Endothelial cell of umbilical vein (primary cell): ENCODE results near the gene RNASEH2C. TPM values are rescaled to one million over a fixed set of nuclear protein-coding genes. Genes with fewer than 3 reads are reported as not detected.

ENCODE experiments used
- BruUV-seq: library from RNA; stranded (reverse); fragments of 400-500 nt; replicated peaks from 2 replicates; lab custom pipeline; 2021; lab: Mats Ljungman, UMichigan
- CTCF ChIA-PET: fragments of 300-600, 350-600 bp; sonication (Branson Sonifier 250); formaldehyde crosslinking; loops from one replicate; lab custom pipeline; 2021; ENCODE audit warnings: antibody characterized with exemption, inconsistent platforms; lab: Charles Lee
- POLR2A ChIA-PET: fragments of 300-600, 350-600 bp; sonication (Branson Sonifier 250); formaldehyde crosslinking; loops from one replicate; lab custom pipeline; 2021; ENCODE audit warnings: antibody characterized with exemption, inconsistent platforms; lab: Charles Lee
- DNase-seq: peaks from one replicate; pipeline ENCODE4 v3.0.0-alpha.2; 2011; ENCODE audit warnings: low read depth, low spot score
- FAIRE-seq: peaks from 2 replicates; lab custom pipeline; 2011; peaks lifted over from hg19 to GRCh38; lab: Jason Lieb, UNC
- H2AFZ ChIP-seq: 2 replicates; pipeline ENCODE4 v1.6.0; 2012; ENCODE audit warnings: low read depth, low read length, control low read depth, inconsistent platforms
- H3K27ac ChIP-seq: 2 replicates; pipeline ENCODE4 v1.5.1; 2011; ENCODE audit warnings: low read depth, mild to moderate bottlenecking, control low read depth, low read length, moderate library complexity; ENCODE audit not compliant: insufficient read depth
- H3K27me3 ChIP-seq, 2 experiments: 2 replicates each; pipeline versions ENCODE4 v1.6.0 to v1.6.1; 2011; ENCODE audit warnings: low read length in 2 of 2, mixed read lengths in 1 of 2; ENCODE audit not compliant: control insufficient read depth in 2 of 2, insufficient read depth in 2 of 2
- H3K36me3 ChIP-seq, 2 experiments: 2 replicates in 1 of 2; 3 replicates in 1 of 2; pipeline ENCODE4 v1.5.1; 2011; ENCODE audit warnings: low read length in 2 of 2, mild to moderate bottlenecking in 1 of 2, moderate library complexity in 1 of 2; ENCODE audit not compliant: control insufficient read depth in 2 of 2, insufficient read depth in 2 of 2; ENCODE audit errors: extremely low read depth in 1 of 2
- H3K4me1 ChIP-seq: 3 replicates; pipeline ENCODE4 v1.5.1; 2011; ENCODE audit warnings: mild to moderate bottlenecking, low read length; ENCODE audit not compliant: control insufficient read depth, insufficient read depth; ENCODE audit errors: extremely low read depth
- H3K4me2 ChIP-seq: 2 replicates; pipeline ENCODE4 v1.6.1; 2011; ENCODE audit warnings: low read length, control low read depth, mixed read lengths; ENCODE audit not compliant: insufficient read depth
- H3K4me3 ChIP-seq, 3 experiments: fragments of 200-600 bp in 1 of 3; sonication (generic), shearing (Covaris generic) in 1 of 3; replicated peaks in 1 of 3; 2 replicates each; pipeline ENCODE4 v1.5.1; 2011 to 2016; ENCODE audit warnings: control low read depth in 3 of 3, low read length in 3 of 3, mild to moderate bottlenecking in 2 of 3, inconsistent platforms in 1 of 3, low read depth in 1 of 3, moderate library complexity in 1 of 3; ENCODE audit not compliant: insufficient read depth in 1 of 3
- H3K79me2 ChIP-seq: 2 replicates; pipeline ENCODE4 v1.6.0; 2012; ENCODE audit warnings: low read length, inconsistent platforms; ENCODE audit not compliant: control insufficient read depth, insufficient read depth
- H3K9ac ChIP-seq: replicated peaks from 2 replicates; pipeline ENCODE3; 2011; ENCODE audit warnings: low read length, control low read depth; ENCODE audit not compliant: insufficient read depth; ENCODE audit errors: extremely low read depth
- H3K9me1 ChIP-seq: replicated peaks from 3 replicates; pipeline ENCODE4 v1.6.0; 2011; ENCODE audit warnings: mild to moderate bottlenecking, low read length; ENCODE audit not compliant: control insufficient read depth, insufficient read depth; ENCODE audit errors: extremely low read depth
- H3K9me3 ChIP-seq: replicated peaks from 2 replicates; pipeline ENCODE4 v1.5.1; 2012; ENCODE audit warnings: low read length, inconsistent platforms; ENCODE audit not compliant: control insufficient read depth, insufficient read depth
- H4K20me1 ChIP-seq: replicated peaks from 2 replicates; pipeline ENCODE3; 2011; ENCODE audit warnings: mild to moderate bottlenecking, low read length; ENCODE audit not compliant: control insufficient read depth, insufficient read depth; ENCODE audit errors: extremely low read depth
- CTCF ChIP-seq, 2 donors: IDR thresholded peaks; 1 replicate in 1 of 2; 2 replicates in 1 of 2; pipeline ENCODE4 v1.5.1; 2011; ENCODE audit warnings: low read length in 2 of 2, mild to moderate bottlenecking in 2 of 2, moderate library complexity in 2 of 2, control low read depth in 1 of 2, inconsistent platforms in 1 of 2, low read depth in 1 of 2; ENCODE audit not compliant: insufficient read depth in 1 of 2; ENCODE audit errors: extremely low read depth in 1 of 2
- EZH2 ChIP-seq: IDR thresholded peaks from 2 replicates; pipeline ENCODE4 v1.6.1; 2012; ENCODE audit warnings: borderline replicate concordance, low read depth, mild to moderate bottlenecking, moderate library complexity, low read length, inconsistent platforms; ENCODE audit not compliant: severe bottlenecking
- FOS ChIP-seq: IDR thresholded peaks from 2 replicates; pipeline ENCODE4 v1.6.1; 2011; ENCODE audit warnings: mild to moderate bottlenecking, low read length, moderate library complexity, borderline replicate concordance; ENCODE audit not compliant: insufficient read depth
- GATA2 ChIP-seq: IDR thresholded peaks from 2 replicates; pipeline ENCODE4 v1.7.0; 2011; ENCODE audit warnings: low read depth, mild to moderate bottlenecking, moderate library complexity, mixed read lengths, low read length; ENCODE audit not compliant: insufficient read length, insufficient read depth
- JUN ChIP-seq: IDR thresholded peaks from 2 replicates; pipeline ENCODE4 v1.6.1; 2011; ENCODE audit warnings: borderline replicate concordance, low read depth; ENCODE audit not compliant: insufficient read length, insufficient read depth
- MYC ChIP-seq: IDR thresholded peaks from one replicate; pipeline ENCODE4 v1.6.1; 2011; ENCODE audit warnings: mild to moderate bottlenecking, low read depth, low read length
- POLR2A ChIP-seq: IDR thresholded peaks from 2 replicates; pipeline ENCODE4 v1.6.1; 2012; ENCODE audit warnings: low read depth, mild to moderate bottlenecking, control low read depth, low read length
- POLR2AphosphoS5 ChIP-seq: IDR thresholded peaks from 2 replicates; pipeline ENCODE4 v1.6.1; 2012; ENCODE audit warnings: low read depth, mild to moderate bottlenecking, control low read depth, low read length, moderate library complexity; ENCODE audit not compliant: insufficient read depth
- dilution Hi-C: fragments of 300-500 bp; cut with MboI; formaldehyde crosslinking; loops from one replicate; pipeline ENCODE4 v1.15.0; 2019; ENCODE audit warnings: low sequenced_read_pairs; ENCODE audit not compliant: extremely low pct_ligation_motif_present
- intact Hi-C: fragments of 100-400 bp; cut with micrococcal nuclease; formaldehyde crosslinking; loops from one replicate; pipeline ENCODE4 v1.10.0; 2022
- polyA plus RNA-seq, 4 experiments: library from polyadenylated mRNA; depleted of rRNA in 3 of 4; stranded (reverse) in 3 of 4; unstranded in 1 of 4; fragments of >200 nt; gene quantifications; 2 replicates each; pipeline versions ENCODE4 v1.2.1 to v1.2.3, GENCODE V29; 2011 to 2012; ENCODE audit warnings: missing spikeins in 1 of 4
- total RNA-seq: library from RNA; stranded (reverse); gene quantifications from 2 replicates; pipeline ENCODE4 v1.2.3, GENCODE V29; 2021

RNASEH2C gene
- total and polyA plus RNA-seq, 2 donors (not counting 3 experiments of a cell fraction or from before 2014, with no cell fraction given) = 62.0 to 110 TPM

GRCh38 chr11:65745049-65745448, 24.5 kb upstream of the RNASEH2C start:
- Histone ChIP-seq H3K9me1 (no peaks in the 10 kb centered on the region), H3K4me3 (no peak overlapping the region), H4K20me1 (no peaks in the 10 kb centered on the region), H3K4me2 (no peak overlapping the region), H3K27me3 (peaks cover 13 to 27% of the 10 kb centered on the region in 2 experiments), H3K27ac (no peak overlapping the region), H3K36me3 (no peaks in the 10 kb centered on the region), H2AFZ (no peak overlapping the region), H3K9me3 (no peaks in the 10 kb centered on the region), H3K9ac (no peak overlapping the region), H3K4me1 (no peaks in the 10 kb centered on the region), H3K79me2 (no peaks in the 10 kb centered on the region)
- no TSS peak for BruUV-seq
- dilution Hi-C loops (no loop called here), intact Hi-C loops (no loop called here)
- POLR2A ChIA-PET = no interaction called here
- TF ChIP-seq FOS (no peak), MYC (no peak), EZH2 (no peak), POLR2A (no peak), POLR2AphosphoS5 (no peak), GATA2 (no peak), JUN (no peak), CTCF (IDR thresholded peaks at IDR 0.05; ENCODE audit: extremely low read depth in 1 of 2, insufficient read depth in 1 of 2, low read depth in 1 of 2, low read length in 2 of 2) (no peak)
- CTCF ChIA-PET = interaction anchor here (0.6 to 1.3 kb wide), 10 partner anchors 8 to 284 kb away, joined by 3 to 12 read pairs (median 4); partner anchors contain the start of gene FIBP
- FAIRE-seq (no peak), DNase-seq (no peak)
